Activated naive CD8-positive, alpha-beta T cell treated with anti-CD3 and anti-CD28 coated beads, Interleukin-2, amount 10 ng/mL, durations not matched to agents 7 days and 5 days (primary cell): ENCODE data around the gene DPYD. TPM values are rescaled to one million over a fixed set of nuclear protein-coding genes. Genes with fewer than 3 reads are reported as not detected.

Source experiments
- ATAC-seq: fragments of 150-1000 bp; cut with Tn5 transposase; one replicate; pipeline ENCODE4 v1.10.0; 2021; ENCODE audit warnings: low read depth, moderate library complexity
- POLR2A ChIA-PET: fragments of 350-600 bp; sonication (Branson Sonifier 250); formaldehyde crosslinking; loops from one replicate; lab custom pipeline; 2021; ENCODE audit warnings: antibody characterized with exemption; lab: Charles Lee
- DNase-seq: peaks from one replicate; pipeline ENCODE4 v3.0.0; 2021
- H3K27ac Mint-ChIP-seq: one replicate; pipeline ENCODE4 v1.8.0; 2022; ENCODE audit warnings: mild to moderate bottlenecking, mixed read lengths
- H3K27me3 Mint-ChIP-seq: one replicate; pipeline ENCODE4 v1.8.0; 2022; ENCODE audit warnings: mild to moderate bottlenecking, moderate library complexity, mixed read lengths
- H3K36me3 Mint-ChIP-seq: one replicate; pipeline ENCODE4 v1.8.0; 2021; ENCODE audit warnings: mild to moderate bottlenecking, mixed read lengths
- H3K4me1 Mint-ChIP-seq: one replicate; pipeline ENCODE4 v1.8.0; 2021; ENCODE audit warnings: mixed read lengths
- H3K4me3 Mint-ChIP-seq: one replicate; pipeline ENCODE4 v1.8.0; 2022; ENCODE audit warnings: mild to moderate bottlenecking, moderate library complexity, mixed read lengths
- H3K9me3 Mint-ChIP-seq: one replicate; pipeline ENCODE4 v1.8.0; 2021; ENCODE audit warnings: mixed read lengths
- total RNA-seq, 2 experiments: library from RNA; stranded (reverse); gene quantifications; one replicate each; pipeline ENCODE4 v1.2.3, GENCODE V29; 2021

Gene DPYD
- total RNA-seq, 2 experiments from 2014 or later = 42.0 to 42.3 TPM

GRCh38 chr1:97623220-97623619, 297.6 kb downstream of the DPYD start:
- POLR2A ChIA-PET = no interaction called here
- Mint-ChIP-seq H3K9me3 (peaks cover 2% of the 10 kb centered on the region), H3K36me3 (peaks cover 6% of the 10 kb centered on the region), H3K4me3 (no peak overlapping the region), H3K27me3 (no peaks in the 10 kb centered on the region), H3K4me1 (no peaks in the 10 kb centered on the region), H3K27ac (no peak overlapping the region)
- ATAC-seq (no peak), DNase-seq (no peak)

GRCh38 chr1:97621955-97622354, 298.9 kb downstream of the DPYD start:
- Mint-ChIP-seq H3K27ac (no peak overlapping the region), H3K4me3 (no peak overlapping the region), H3K27me3 (no peaks in the 10 kb centered on the region), H3K4me1 (no peaks in the 10 kb centered on the region), H3K36me3 (peaks cover 6% of the 10 kb centered on the region), H3K9me3 (peaks cover 2% of the 10 kb centered on the region)
- POLR2A ChIA-PET = no interaction called here
- DNase-seq (no peak), ATAC-seq (no peak)

DNA sequence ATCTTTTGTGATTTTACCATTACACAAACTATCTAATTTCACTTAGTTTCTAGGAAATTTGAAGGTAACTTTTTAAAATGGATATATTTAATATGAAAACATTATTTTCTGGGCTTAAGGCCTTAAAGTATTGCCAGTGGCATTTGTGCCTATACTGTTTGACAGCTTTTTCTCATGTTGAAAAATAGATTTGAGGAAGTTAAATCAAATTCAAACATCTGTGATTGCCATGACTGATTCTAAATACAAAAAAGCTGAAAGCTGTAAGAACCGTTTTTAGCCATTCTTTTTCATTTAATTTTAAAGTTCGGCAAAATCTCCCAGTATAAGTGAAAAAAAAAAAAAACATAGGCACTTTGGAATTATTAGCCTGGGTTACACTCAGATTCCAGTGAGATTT, 301.1 kb downstream of the DPYD start:
- Mint-ChIP-seq H3K4me1 (no peaks in the 10 kb centered on the region), H3K27ac (no peak overlapping the region), H3K9me3 (peaks cover 2% of the 10 kb centered on the region), H3K4me3 (no peak overlapping the region), H3K27me3 (no peaks in the 10 kb centered on the region), H3K36me3 (peaks cover 6% of the 10 kb centered on the region)
- POLR2A ChIA-PET = no interaction called here
- DNase-seq (no peak), ATAC-seq (no peak)

- no peak overlapping the region for H3K27ac Mint-ChIP-seq
- POLR2A ChIA-PET = no interaction called here
- H3K27me3 Mint-ChIP-seq = no peaks in the 10 kb centered on the region
- DNase-seq (no peak), ATAC-seq (no peak)
- peaks cover 1% of the 10 kb centered on the region for H3K36me3 Mint-ChIP-seq
- H3K9me3 Mint-ChIP-seq = no peaks in the 10 kb centered on the region
- H3K4me3 Mint-ChIP-seq = no peak overlapping the region
- H3K4me1 Mint-ChIP-seq = no peaks in the 10 kb centered on the region
Measured at GRCh38 chr1:97610748-97611147, 310.1 kb downstream of the DPYD start.

- Mint-ChIP-seq H3K36me3 (peaks cover 1% of the 10 kb centered on the region), H3K27ac (no peak overlapping the region), H3K9me3 (no peaks in the 10 kb centered on the region), H3K27me3 (no peaks in the 10 kb centered on the region), H3K4me1 (no peaks in the 10 kb centered on the region), H3K4me3 (no peak overlapping the region)
- DNase-seq (no peak), ATAC-seq (no peak)
- POLR2A ChIA-PET = no interaction called here
Measured at GRCh38 chr1:97610102-97610501, 310.7 kb downstream of the DPYD start.

DNA sequence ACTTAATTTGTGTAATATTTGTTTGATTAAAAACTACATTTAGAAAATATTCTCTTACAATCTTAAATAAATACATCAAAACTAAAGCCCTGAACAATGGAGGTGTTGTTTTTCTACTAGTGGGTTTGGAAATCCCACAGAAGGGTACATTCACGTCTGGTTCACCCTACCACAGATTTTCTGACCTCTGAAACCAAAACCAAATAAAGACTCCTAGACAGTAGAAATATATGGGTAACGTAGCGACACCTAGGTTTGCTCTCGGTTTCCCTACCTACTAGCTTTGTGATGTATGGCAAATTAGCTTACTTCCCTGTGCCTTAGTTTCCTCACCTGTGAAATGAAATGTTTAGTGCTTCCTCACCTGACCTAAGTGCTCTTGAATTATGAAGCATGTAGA, 312.6 kb downstream of the DPYD start:
- ATAC-seq (no peak), DNase-seq (no peak)
- Mint-ChIP-seq H3K4me1 (no peaks in the 10 kb centered on the region), H3K27me3 (no peaks in the 10 kb centered on the region), H3K4me3 (no peak overlapping the region), H3K9me3 (no peaks in the 10 kb centered on the region), H3K36me3 (peaks cover 1% of the 10 kb centered on the region), H3K27ac (no peak overlapping the region)
- POLR2A ChIA-PET = no interaction called here

DNA sequence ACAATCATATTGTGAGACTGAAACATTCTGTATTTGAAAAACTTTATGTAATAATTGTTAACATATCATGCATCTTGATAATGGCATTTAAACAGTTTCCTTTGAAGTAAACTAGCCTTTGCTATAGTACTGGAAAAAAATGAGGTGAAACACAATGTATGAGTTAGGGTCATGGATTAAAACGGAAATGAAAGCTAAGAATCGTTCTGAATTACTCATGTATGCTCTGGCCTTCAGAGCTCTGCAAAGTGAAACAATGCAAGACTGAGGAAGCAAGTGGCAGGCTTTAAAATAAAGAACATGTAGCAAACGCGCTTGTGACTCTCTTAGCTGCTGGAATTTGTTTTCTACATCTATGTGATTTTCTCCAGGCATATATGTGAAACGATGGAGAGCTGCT, 317.1 kb downstream of the DPYD start:
- DNase-seq (no peak), ATAC-seq (no peak)
- Mint-ChIP-seq H3K27me3 (no peaks in the 10 kb centered on the region), H3K4me1 (no peaks in the 10 kb centered on the region), H3K9me3 (no peaks in the 10 kb centered on the region), H3K4me3 (no peak overlapping the region), H3K27ac (no peak overlapping the region), H3K36me3 (no peaks in the 10 kb centered on the region)
- POLR2A ChIA-PET = no interaction called here

GRCh38 chr1:97603218-97603617, 317.6 kb downstream of the DPYD start:
- POLR2A ChIA-PET = no interaction called here
- ATAC-seq (no peak), DNase-seq (no peak)
- Mint-ChIP-seq H3K4me1 (no peaks in the 10 kb centered on the region), H3K9me3 (no peaks in the 10 kb centered on the region), H3K4me3 (no peak overlapping the region), H3K27me3 (no peaks in the 10 kb centered on the region), H3K36me3 (no peaks in the 10 kb centered on the region), H3K27ac (no peak overlapping the region)

DNA sequence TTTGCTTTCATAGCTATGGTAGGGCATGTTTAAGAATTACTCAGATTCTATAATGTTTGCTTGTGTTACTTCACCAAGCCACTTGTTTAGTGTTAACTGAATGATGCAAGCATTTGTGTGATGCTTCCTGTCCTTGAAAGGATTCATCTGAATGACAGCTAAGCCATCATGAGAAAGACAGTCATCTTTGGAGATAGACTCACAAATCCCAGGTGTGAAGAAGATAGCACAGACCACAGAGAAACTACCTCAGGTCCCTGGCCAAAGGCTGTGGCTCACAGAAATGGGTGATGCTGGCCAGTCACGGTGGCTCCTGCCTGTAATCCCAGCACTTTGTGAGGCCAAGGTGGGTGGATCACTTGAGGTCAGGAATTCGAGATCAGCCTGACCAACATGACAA, 321.4 kb downstream of the DPYD start:
- no peak overlapping the region for H3K27ac Mint-ChIP-seq
- POLR2A ChIA-PET = interaction anchor here (0.6 kb wide), 1 partner anchor 43 kb away, joined by 4 read pairs; no protein-coding TSS in a partner anchor
- no peaks in the 10 kb centered on the region for H3K9me3 Mint-ChIP-seq
- H3K27me3 Mint-ChIP-seq = no peaks in the 10 kb centered on the region
- no peak for ATAC-seq
- DNase-seq = no peak
- H3K4me3 Mint-ChIP-seq = no peak overlapping the region
- no peaks in the 10 kb centered on the region for H3K4me1 Mint-ChIP-seq
- H3K36me3 Mint-ChIP-seq = no peaks in the 10 kb centered on the region

DNA sequence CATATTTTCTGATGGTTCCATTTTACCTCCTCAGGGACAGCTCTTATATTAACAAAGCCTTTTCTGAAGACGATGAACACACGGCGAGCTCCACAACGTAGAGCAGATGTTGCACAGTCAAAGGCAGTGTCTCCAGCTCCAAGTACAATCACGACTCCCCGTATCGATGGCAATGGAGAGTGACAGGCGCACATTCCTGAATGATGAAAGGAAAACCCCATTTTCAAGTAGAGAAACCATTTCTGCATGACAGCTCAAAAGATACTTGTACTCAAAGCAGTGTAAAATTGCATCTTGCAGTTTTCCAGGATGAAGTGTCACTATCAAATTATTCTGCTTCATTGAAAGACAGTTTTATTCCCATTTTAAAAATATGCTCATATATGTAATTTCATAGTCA, 327.6 kb downstream of the DPYD start:
- H3K9me3 Mint-ChIP-seq = peaks cover 4% of the 10 kb centered on the region
- DNase-seq = no peak
- H3K36me3 Mint-ChIP-seq = peaks cover 23% of the 10 kb centered on the region
- H3K4me1 Mint-ChIP-seq = no peaks in the 10 kb centered on the region
- H3K27ac Mint-ChIP-seq = no peak overlapping the region
- POLR2A ChIA-PET = no interaction called here
- ATAC-seq = no peak
- H3K27me3 Mint-ChIP-seq = no peaks in the 10 kb centered on the region
- H3K4me3 Mint-ChIP-seq = no peak overlapping the region

- H3K27me3 Mint-ChIP-seq = no peaks in the 10 kb centered on the region
- H3K27ac Mint-ChIP-seq = no peak overlapping the region
- POLR2A ChIA-PET = no interaction called here
- peaks cover 7% of the 10 kb centered on the region for H3K9me3 Mint-ChIP-seq
- no peaks in the 10 kb centered on the region for H3K4me1 Mint-ChIP-seq
- DNase-seq (no peak), ATAC-seq (no peak)
- peaks cover 39% of the 10 kb centered on the region for H3K36me3 Mint-ChIP-seq
- no peak overlapping the region for H3K4me3 Mint-ChIP-seq
Measured at GRCh38 chr1:97588772-97589171, 332.1 kb downstream of the DPYD start.

DNA sequence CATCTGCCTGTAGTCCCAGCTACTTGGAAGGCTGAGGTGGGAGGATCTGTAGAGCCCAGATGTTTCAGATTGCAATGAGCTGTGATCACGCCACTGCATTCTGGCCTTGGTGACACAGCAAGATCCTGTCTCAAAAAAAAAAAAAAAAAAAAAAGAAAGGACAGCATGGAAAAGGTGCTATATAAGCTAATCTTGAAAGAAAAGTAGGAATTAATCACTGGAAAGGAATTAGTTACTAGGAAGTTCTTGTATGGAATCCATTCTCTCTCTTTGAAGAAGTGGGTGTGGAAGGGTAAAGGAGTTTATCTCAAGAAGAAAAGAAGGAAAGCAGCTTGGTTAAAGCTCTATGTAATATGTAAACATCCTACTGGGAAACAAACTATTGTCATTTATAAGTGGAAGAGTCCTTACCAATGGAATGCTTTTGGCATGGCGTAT, 339.2 kb downstream of the DPYD start:
- no peaks in the 10 kb centered on the region for H3K4me1 Mint-ChIP-seq
- H3K9me3 Mint-ChIP-seq = peaks cover 2% of the 10 kb centered on the region
- POLR2A ChIA-PET = no interaction called here
- ATAC-seq (no peak), DNase-seq (no peak)
- H3K27me3 Mint-ChIP-seq = no peaks in the 10 kb centered on the region
- H3K4me3 Mint-ChIP-seq = no peak overlapping the region
- no peak overlapping the region for H3K27ac Mint-ChIP-seq
- peaks cover 10% of the 10 kb centered on the region for H3K36me3 Mint-ChIP-seq

- no peaks in the 10 kb centered on the region for H3K4me1 Mint-ChIP-seq
- no peaks in the 10 kb centered on the region for H3K9me3 Mint-ChIP-seq
- H3K4me3 Mint-ChIP-seq = no peak overlapping the region
- no peaks in the 10 kb centered on the region for H3K27me3 Mint-ChIP-seq
- POLR2A ChIA-PET = no interaction called here
- no peak for ATAC-seq
- H3K36me3 Mint-ChIP-seq = peaks cover 5% of the 10 kb centered on the region
- no peak for DNase-seq
- no peak overlapping the region for H3K27ac Mint-ChIP-seq
Measured at GRCh38 chr1:97577613-97578012, 343.2 kb downstream of the DPYD start.

GRCh38 chr1:97573553-97573952, 347.3 kb downstream of the DPYD start:
- no peak for DNase-seq

DNA sequence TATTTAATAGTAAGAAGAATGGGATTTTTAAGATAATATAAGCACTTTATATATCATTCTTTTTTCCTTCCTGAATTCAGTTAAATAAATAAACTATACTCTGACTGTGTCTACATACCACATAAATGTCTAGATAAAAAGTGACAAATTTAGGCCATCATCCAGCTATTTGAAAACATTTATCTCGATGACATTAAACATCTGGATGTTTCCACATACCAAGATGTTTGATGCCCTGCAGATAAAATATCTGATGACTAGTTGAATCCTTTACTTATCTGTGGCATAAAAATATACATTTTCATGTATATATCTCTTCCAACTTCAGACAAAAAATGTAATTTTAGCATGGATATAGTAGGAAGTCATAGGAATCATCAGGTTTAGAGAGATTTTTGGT, 348.3 kb downstream of the DPYD start:
- no peak overlapping the region for H3K27ac Mint-ChIP-seq
- no peaks in the 10 kb centered on the region for H3K27me3 Mint-ChIP-seq
- peaks cover 11% of the 10 kb centered on the region for H3K36me3 Mint-ChIP-seq
- H3K9me3 Mint-ChIP-seq = no peaks in the 10 kb centered on the region
- no peak overlapping the region for H3K4me3 Mint-ChIP-seq
- ATAC-seq (no peak), DNase-seq (no peak)
- H3K4me1 Mint-ChIP-seq = no peaks in the 10 kb centered on the region
- POLR2A ChIA-PET = no interaction called here

More at GRCh38 chr1:97573553-97573952, 347.3 kb downstream of the DPYD start:
- Mint-ChIP-seq H3K4me3 (no peak overlapping the region), H3K36me3 (peaks cover 11% of the 10 kb centered on the region), H3K4me1 (no peaks in the 10 kb centered on the region), H3K9me3 (no peaks in the 10 kb centered on the region), H3K27ac (no peak overlapping the region), H3K27me3 (no peaks in the 10 kb centered on the region)
- no peak for ATAC-seq
- POLR2A ChIA-PET = no interaction called here
